ENCODE measurements around the gene NT5DC4.

The NT5DC4 gene

DNA sequence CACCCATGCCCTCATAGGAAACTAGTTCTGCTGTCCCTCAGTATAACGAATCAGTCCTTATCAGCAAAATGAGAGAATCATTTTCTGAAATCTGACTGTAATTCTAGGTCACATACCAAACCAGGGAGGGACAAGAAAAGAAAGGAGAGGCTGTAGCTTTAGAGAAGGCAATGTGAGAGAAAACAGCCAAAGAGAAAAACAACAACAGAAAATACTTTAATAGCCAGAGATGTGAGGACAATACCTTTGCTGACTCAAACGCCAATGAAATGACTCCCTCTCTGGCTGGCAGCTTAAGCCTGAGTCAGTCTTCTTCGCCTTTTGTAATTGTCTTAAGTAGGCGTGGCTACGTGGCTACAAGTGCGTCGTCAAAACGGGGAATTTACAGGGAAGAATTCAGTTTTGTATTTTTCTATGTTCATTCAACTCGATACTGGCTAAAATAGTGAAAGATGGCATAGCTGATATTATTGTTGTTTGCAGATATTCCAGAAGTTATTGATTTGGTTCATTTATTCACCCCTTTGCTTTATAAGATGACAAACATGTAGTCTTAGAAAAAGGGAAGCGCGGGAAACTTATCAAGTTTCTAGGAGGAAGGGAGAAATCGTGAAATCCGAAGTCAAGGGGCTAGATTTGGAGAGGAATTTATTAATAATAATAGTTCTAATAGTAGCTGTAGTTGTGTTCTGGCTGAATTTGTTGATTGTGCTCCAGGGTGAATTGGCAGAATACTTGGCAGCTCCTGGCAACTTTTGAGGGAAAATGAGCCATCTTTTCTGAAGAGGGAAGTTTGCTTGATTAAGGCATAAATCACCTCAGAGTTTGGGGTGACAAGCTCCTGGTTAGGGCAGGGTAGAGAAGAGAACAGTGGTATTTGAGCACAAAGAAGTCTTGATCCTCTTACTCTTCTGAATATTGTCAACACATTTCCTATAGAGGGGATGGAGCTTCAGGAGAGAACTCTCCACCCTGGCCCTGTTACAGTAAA is 63.7 kb downstream of the NT5DC4 start, which contains the start of gene IL1A:
Gene IL1A, minus strand, starts transcription at position 295 of the 991 bp plus-strand sequence. CDS start 723 bp downstream, outside the sequence.
- no peak for DNase-seq (ENCODE audit: low spot score)

DNA sequence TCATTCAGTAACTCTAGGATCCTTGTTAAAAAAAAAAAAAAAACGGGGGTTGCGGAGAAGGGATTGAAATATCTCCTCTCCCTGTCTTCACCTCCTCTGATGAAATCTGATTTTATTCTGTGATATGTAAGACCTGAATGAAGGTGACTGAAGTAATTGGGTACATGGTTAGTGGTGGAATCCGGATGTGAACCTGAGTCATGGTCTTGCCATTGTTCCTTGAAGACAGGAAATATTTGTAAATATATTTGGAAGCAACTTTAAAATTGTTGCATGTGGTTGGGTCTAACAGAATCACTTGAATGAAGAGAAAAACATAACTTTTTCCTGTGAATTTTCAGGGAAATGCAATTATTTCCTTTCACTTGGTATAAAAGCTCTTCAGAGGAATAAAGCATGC is 66.5 kb downstream of the NT5DC4 start:
- DNase-seq (ENCODE audit: low spot score) = no peak

DNA sequence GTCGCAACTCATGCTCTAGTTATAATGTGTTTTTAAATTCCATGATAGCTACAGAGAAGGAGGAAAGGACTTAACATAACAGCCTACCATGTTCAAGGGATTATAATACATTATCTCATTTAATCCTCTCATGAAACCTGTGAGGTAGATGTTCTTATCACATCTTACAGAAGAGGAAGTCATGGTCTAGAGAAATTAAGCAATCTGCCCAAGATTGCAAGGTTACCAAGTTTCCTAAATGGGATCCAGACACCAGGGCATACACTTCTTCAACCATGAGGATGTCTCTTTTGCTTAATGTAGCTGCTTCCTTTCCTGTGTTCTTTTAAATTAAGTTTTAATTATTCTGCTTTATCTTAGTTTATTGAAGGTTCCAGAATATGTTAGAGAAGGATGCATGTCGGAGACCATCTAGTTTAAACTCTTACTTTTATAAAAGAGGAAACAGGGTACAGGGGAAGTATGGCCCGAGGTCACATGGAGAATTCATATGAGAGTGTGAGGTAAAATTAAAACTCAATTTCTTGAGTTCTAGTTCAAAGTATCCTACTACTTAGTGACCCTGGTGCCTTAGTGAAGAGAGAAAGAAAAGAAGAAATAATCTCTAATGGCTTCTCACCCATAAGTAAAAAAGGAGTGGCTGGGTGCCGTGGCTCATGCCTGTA is 67.0 kb downstream of the NT5DC4 start:
- no peak for DNase-seq (ENCODE audit: low spot score)

DNA sequence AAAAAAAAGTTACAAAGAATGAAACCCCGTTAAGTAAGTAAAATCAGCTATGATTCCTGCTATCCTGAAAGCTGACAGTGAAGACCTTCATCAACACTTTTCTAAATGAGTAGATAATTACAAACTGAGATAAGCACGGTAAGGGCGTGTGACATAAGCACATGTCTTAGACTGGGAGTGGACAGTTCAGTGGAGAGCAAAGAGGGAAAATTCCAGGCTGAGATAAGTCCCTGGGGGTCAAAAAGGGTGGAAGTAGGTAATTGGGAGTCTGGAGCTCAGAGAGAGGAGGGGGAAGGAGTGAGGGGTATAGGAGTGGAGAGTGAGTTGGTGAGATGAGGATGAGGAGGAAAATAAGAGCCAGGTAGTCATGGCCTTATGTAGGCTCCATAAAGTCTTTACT is 67.8 kb downstream of the NT5DC4 start:
- no peak for DNase-seq (ENCODE audit: low spot score)

Measured in hematopoietic multipotent progenitor cell treated with erythropoietin and hydrocortisone succinate and interleukin-3 and kit ligand, for 15 days (in vitro differentiated cells).